ENCODE data around the gene WWOX. TPM values are rescaled to one million over a fixed set of nuclear protein-coding genes. Genes with fewer than 3 reads are reported as not detected.

WWOX gene
- polyA plus RNA-seq, 6 donors from 2014 or later: 9.1 to 17.0 (median 12.5) TPM

- Mint-ChIP-seq H3K9me3 (no peaks in the 10 kb centered on the region), H3K27ac (no peak overlapping the region), H3K27me3 (no peaks in the 10 kb centered on the region), H3K4me3 (no peak overlapping the region), H3K36me3 (peaks cover 0 to 3% of the 10 kb centered on the region in 2 donors), H3K4me1 (peaks cover 0 to 5% (median 0%) of the 10 kb centered on the region in 3 donors)
- DNase-seq (no peak), ATAC-seq (ENCODE audit: low read depth in 2 of 2) (no peak)
These were observed 443.0 kb downstream of the WWOX start for GRCh38 chr16:78542419-78542818.

DNA sequence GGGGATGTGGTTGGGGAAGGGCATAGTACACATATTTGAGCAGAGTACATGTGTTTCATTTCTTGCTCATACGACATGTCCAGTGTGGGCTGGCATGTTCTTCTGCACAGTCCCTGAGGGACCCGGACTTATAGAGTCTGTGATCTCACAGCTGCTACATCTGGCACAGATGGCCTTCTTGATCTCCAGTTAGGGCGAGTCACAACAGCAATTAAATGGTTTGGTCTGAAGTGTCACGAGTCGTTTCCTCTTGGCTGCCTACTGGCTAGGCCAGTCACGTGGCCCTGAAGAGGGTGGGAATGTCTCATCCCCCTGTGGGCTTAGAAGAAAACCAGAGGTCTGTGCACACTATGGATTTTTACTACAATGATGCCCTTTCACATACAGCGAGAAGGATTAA is 443.6 kb downstream of the WWOX start:
- no peak for ATAC-seq (ENCODE audit: low read depth in 2 of 2)

GRCh38 chr16:78549366-78549765 is 449.9 kb downstream of the WWOX start:
- no peaks in the 10 kb centered on the region for H3K9me3 Mint-ChIP-seq
- no peak overlapping the region for H3K27ac Mint-ChIP-seq
- H3K4me3 Mint-ChIP-seq: no peak overlapping the region
- DNase-seq (no peak), ATAC-seq (ENCODE audit: low read depth in 2 of 2) (no peak)
- H3K27me3 Mint-ChIP-seq: peaks cover 0 to 5% (median 0%) of the 10 kb centered on the region in 3 donors
- peaks cover 0 to 23% (median 4%) of the 10 kb centered on the region in 3 donors for H3K4me1 Mint-ChIP-seq
- H3K36me3 Mint-ChIP-seq: no peaks in the 10 kb centered on the region

More for the DNA sequence above, 443.6 kb downstream of the WWOX start:
- Mint-ChIP-seq H3K9me3 (no peaks in the 10 kb centered on the region), H3K36me3 (no peaks in the 10 kb centered on the region), H3K27me3 (no peaks in the 10 kb centered on the region), H3K4me1 (peaks cover 0 to 5% (median 0%) of the 10 kb centered on the region in 3 donors), H3K27ac (no peak overlapping the region), H3K4me3 (no peak overlapping the region)
- DNase-seq: no peak

DNA sequence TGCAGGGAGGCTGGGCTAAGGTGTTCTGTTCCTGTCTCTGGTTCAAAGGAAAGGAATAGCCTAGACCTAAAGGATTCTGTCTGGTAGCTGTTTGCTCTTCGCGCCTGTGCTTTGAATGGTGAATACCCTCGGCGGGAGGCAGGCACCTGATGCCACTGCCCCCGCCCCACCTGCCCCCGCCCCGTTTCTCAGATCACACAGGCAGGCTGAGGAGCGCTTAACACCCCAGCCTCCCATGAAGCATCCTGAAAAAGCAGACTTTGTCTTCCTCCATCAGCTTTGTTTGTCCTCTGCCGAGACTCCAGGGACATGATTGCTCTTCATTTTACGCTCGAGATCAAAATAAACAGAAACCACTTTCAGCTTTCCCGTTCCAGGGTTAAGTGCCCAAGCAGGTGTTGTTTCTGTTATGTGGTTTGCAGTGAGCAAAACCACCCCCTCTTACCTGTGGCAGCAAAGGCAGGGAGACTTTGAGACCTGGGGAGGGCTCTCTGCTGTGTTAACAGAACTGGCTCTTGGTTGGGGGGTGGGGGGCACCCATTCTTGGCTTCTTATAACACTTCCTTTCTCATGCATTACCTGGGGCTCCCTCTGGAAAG is 452.1 kb downstream of the WWOX start:
- H3K27me3 Mint-ChIP-seq: peaks cover 0 to 5% (median 0%) of the 10 kb centered on the region in 3 donors
- no peak overlapping the region for H3K27ac Mint-ChIP-seq
- H3K36me3 Mint-ChIP-seq: no peaks in the 10 kb centered on the region
- no peaks in the 10 kb centered on the region for H3K9me3 Mint-ChIP-seq
- DNase-seq (no peak), ATAC-seq (ENCODE audit: low read depth in 2 of 2) (no peak)
- H3K4me1 Mint-ChIP-seq: peaks cover 0 to 21% (median 4%) of the 10 kb centered on the region in 3 donors
- H3K4me3 Mint-ChIP-seq: peak overlapping the region in 2 of 8 donors; percentile 7 to 37

DNA sequence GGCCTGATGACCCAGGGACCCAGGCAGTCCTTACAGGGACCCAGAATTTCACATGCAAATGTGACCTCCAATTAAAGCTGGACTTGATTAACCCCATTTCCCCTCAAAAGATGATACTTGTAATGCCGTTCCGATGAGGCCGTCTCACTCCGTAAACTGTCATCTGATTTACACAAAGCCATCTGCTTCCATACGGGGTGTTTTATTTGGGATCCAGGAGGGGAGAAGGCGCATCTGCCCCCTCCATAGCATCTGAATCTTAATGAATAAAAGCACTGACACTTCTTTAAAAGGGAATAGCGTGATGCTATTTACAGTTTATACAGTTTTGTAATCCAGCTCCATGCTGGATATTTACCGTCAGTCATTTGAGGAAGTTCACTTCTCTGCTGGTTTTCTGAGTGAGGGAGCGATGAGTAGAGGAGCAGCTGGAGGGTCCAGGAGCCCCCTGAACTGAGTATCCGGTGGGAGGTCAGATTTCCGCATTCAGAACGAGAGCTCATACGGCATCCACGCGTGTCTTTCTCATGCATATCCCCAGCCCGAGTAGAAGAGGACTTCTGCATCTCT is 452.7 kb downstream of the WWOX start:
- no peaks in the 10 kb centered on the region for H3K9me3 Mint-ChIP-seq
- H3K4me1 Mint-ChIP-seq: peaks cover 0 to 21% (median 4%) of the 10 kb centered on the region in 3 donors
- no peaks in the 10 kb centered on the region for H3K36me3 Mint-ChIP-seq
- DNase-seq (no peak), ATAC-seq (ENCODE audit: low read depth in 2 of 2) (no peak)
- H3K4me3 Mint-ChIP-seq: peak overlapping the region in 2 of 8 donors; percentile 7 to 37
- H3K27ac Mint-ChIP-seq: peak overlapping the region in 1 of 6 donors; percentile 72
- peaks cover 0 to 5% (median 0%) of the 10 kb centered on the region in 3 donors for H3K27me3 Mint-ChIP-seq

- Mint-ChIP-seq H3K4me1 (peaks cover 0 to 21% (median 4%) of the 10 kb centered on the region in 3 donors), H3K27me3 (peaks cover 0 to 5% (median 0%) of the 10 kb centered on the region in 3 donors), H3K36me3 (no peaks in the 10 kb centered on the region), H3K4me3 (no peak overlapping the region), H3K27ac (peak overlapping the region in 2 of 6 donors; percentile 1 to 3), H3K9me3 (no peaks in the 10 kb centered on the region)
- DNase-seq: no peak
- ATAC-seq (ENCODE audit: low read depth in 2 of 2): no peak
These were observed 453.3 kb downstream of the WWOX start for GRCh38 chr16:78552716-78553115.

- H3K9me3 Mint-ChIP-seq: no peaks in the 10 kb centered on the region
- H3K27ac Mint-ChIP-seq: no peak overlapping the region
- peaks cover 0 to 21% (median 4%) of the 10 kb centered on the region in 3 donors for H3K4me1 Mint-ChIP-seq
These were observed 454.0 kb downstream of the WWOX start for GRCh38 chr16:78553268-78554039.

GRCh38 chr16:78556421-78556820 is 457.0 kb downstream of the WWOX start:
- H3K36me3 Mint-ChIP-seq: peaks cover 0 to 6% of the 10 kb centered on the region in 2 donors
- no peaks in the 10 kb centered on the region for H3K27me3 Mint-ChIP-seq
- no peak for DNase-seq
- H3K9me3 Mint-ChIP-seq: no peaks in the 10 kb centered on the region
- H3K4me3 Mint-ChIP-seq: no peak overlapping the region
- peaks cover 0 to 21% (median 4%) of the 10 kb centered on the region in 3 donors for H3K4me1 Mint-ChIP-seq
- H3K27ac Mint-ChIP-seq: no peak overlapping the region
- ATAC-seq (ENCODE audit: low read depth in 2 of 2): no peak

More at GRCh38 chr16:78553268-78554039, 454.0 kb downstream of the WWOX start:
- H3K27me3 Mint-ChIP-seq: peaks cover 0 to 5% (median 0%) of the 10 kb centered on the region in 3 donors
- ATAC-seq (ENCODE audit: low read depth in 2 of 2) (no peak), DNase-seq (no peak)
- H3K36me3 Mint-ChIP-seq: peaks cover 0 to under 1% of the 10 kb centered on the region in 2 donors
- no peak overlapping the region for H3K4me3 Mint-ChIP-seq

GRCh38 chr16:78560997-78561396 is 461.5 kb downstream of the WWOX start:
- peaks cover 0 to 7% (median under 1%) of the 10 kb centered on the region in 3 donors for H3K4me1 Mint-ChIP-seq
- no peak for DNase-seq
- H3K27me3 Mint-ChIP-seq: no peaks in the 10 kb centered on the region
- peaks cover 6 to 13% of the 10 kb centered on the region in 2 donors for H3K36me3 Mint-ChIP-seq
- peak overlapping the region in 1 of 6 donors; percentile 50 for H3K27ac Mint-ChIP-seq
- H3K4me3 Mint-ChIP-seq: no peak overlapping the region
- ATAC-seq (ENCODE audit: low read depth in 2 of 2): no peak
- H3K9me3 Mint-ChIP-seq: peaks cover 0 to 6% (median 2%) of the 10 kb centered on the region in 7 donors

DNA sequence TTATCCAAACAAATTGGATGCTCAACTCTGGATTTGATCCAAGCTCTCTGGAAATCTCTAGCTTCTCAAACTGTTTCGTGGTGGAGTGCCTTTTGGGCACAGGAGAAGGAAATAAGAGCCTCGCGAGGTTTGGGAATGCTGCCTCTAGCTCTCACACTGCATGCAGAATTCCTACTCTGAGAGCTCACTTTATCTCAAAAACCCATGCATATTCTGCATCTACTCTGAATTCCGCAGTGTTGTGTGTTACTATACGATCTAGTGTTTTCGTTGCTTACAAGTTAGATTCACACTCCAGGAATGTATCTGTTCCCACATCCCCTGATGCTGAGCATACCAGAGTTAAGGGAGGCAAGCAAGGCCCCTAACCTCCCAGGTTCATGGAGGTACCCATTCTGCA is 462.7 kb downstream of the WWOX start:
- ATAC-seq (ENCODE audit: low read depth in 2 of 2): no peak
- Mint-ChIP-seq H3K36me3 (peaks cover 6 to 13% of the 10 kb centered on the region in 2 donors), H3K4me1 (peaks cover 8 to 16% (median 8%) of the 10 kb centered on the region in 3 donors), H3K27ac (no peak overlapping the region), H3K9me3 (peaks cover 0 to 6% (median 2%) of the 10 kb centered on the region in 7 donors), H3K27me3 (no peaks in the 10 kb centered on the region), H3K4me3 (no peak overlapping the region)
- no peak for DNase-seq

DNA sequence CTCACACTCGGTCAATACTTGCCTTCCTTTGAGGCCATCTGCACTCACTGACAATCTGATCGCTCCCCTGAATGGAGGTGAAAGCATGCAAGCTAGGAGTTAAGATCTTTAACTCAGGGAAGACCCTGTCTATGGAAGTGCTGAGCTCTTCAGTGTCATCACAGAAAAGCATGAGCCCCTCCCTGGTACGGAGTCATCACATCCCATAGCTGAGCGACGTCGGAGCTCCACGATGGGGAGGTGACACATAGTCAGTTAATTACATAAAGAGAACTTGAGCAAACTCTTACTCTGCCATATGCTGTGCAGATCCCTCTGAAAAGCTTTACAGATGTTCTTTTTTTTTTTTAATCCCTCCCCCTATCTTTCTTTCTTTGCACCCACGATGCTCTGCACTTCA is 463.2 kb downstream of the WWOX start:
- Mint-ChIP-seq H3K9me3 (peaks cover 0 to 6% (median 2%) of the 10 kb centered on the region in 7 donors), H3K4me1 (peaks cover 8 to 16% (median 8%) of the 10 kb centered on the region in 3 donors), H3K27ac (peak overlapping the region in 1 of 6 donors; percentile 1), H3K36me3 (peaks cover 6 to 13% of the 10 kb centered on the region in 2 donors), H3K27me3 (no peaks in the 10 kb centered on the region), H3K4me3 (no peak overlapping the region)
- ATAC-seq (ENCODE audit: low read depth in 2 of 2): no peak
- no peak for DNase-seq

DNA sequence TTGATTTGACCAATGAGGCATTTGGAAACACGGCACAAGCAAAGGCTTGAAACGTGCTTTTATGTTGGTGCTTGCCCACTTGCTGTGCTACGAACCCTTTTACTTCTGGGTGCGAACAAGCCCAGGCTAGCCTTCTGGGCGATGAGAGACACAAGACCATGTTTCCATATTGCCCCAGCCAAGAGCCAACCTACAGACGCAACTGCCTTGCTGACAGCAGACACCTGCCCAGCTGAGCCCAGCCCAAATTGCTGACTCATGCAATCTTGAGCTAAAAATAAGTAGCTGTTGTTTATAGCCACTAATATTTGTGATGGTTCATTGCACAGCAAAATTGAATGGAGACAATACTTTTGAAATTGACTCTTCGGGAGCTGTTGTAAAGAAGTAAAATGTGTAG is 464.5 kb downstream of the WWOX start:
- no peaks in the 10 kb centered on the region for H3K27me3 Mint-ChIP-seq
- peaks cover 8 to 16% (median 11%) of the 10 kb centered on the region in 3 donors for H3K4me1 Mint-ChIP-seq

DNA sequence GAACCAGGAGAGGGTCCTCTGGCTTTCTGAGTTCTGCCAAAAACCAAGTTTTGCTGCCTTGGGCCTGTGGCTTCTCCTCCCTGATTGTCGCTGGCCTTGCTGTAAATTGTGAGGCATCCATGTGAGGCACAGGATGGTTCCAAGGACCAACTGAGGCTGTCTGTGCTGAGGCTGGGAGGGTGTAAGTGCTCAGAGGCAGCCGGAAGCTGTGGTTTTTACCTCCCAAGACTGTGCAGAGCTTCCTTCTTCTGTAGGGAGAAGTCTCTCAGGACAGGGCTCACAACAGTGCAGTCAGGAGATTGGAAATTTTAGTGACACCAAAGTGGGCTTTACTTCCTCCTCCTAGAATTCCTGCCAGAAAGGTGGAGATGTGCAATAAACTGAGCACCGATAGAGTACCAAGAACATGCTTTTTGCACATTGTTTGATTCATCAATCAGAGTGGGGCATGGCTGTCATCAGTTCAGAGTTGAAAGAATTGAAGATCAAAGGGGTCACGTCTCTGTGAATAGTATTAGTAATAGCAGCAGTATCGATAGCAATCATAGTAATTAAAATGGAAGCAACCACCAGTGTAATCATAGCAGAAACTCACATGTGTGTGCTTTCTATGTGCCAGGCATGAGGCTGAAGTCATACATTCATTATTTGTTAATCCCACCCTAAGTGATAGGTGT is 467.1 kb downstream of the WWOX start:
- ATAC-seq (ENCODE audit: low read depth in 2 of 2): no peak

More for the DNA sequence above, 464.5 kb downstream of the WWOX start:
- Mint-ChIP-seq H3K36me3 (peaks cover 1 to 13% of the 10 kb centered on the region in 2 donors), H3K4me3 (no peak overlapping the region), H3K9me3 (peaks cover 0 to 6% (median 2%) of the 10 kb centered on the region in 7 donors), H3K27ac (no peak overlapping the region)
- DNase-seq (no peak), ATAC-seq (ENCODE audit: low read depth in 2 of 2) (no peak)

More for the DNA sequence above, 467.1 kb downstream of the WWOX start:
- peaks cover 0 to 13% of the 10 kb centered on the region in 2 donors for H3K36me3 Mint-ChIP-seq
- peaks cover 0 to 6% (median 2%) of the 10 kb centered on the region in 7 donors for H3K9me3 Mint-ChIP-seq
- H3K4me3 Mint-ChIP-seq: no peak overlapping the region
- H3K27ac Mint-ChIP-seq: peak overlapping the region in 2 of 6 donors; percentile 12 to 76
- H3K27me3 Mint-ChIP-seq: no peaks in the 10 kb centered on the region
- no peak for DNase-seq
- H3K4me1 Mint-ChIP-seq: peaks cover 24 to 31% (median 25%) of the 10 kb centered on the region in 3 donors

Measured in naive B cell (primary cell).